ENCODE results near the gene RBP5. TPM values are rescaled to one million over a fixed set of nuclear protein-coding genes. Genes with fewer than 3 reads are reported as not detected.

The RBP5 gene
- total and polyA plus RNA-seq, 10 of the 15 experiments (the other 5 are each of a cell fraction or from before 2014, with no cell fraction given), result 0.11 to 1.1 (median 0.31) TPM; not detected in 4

DNA sequence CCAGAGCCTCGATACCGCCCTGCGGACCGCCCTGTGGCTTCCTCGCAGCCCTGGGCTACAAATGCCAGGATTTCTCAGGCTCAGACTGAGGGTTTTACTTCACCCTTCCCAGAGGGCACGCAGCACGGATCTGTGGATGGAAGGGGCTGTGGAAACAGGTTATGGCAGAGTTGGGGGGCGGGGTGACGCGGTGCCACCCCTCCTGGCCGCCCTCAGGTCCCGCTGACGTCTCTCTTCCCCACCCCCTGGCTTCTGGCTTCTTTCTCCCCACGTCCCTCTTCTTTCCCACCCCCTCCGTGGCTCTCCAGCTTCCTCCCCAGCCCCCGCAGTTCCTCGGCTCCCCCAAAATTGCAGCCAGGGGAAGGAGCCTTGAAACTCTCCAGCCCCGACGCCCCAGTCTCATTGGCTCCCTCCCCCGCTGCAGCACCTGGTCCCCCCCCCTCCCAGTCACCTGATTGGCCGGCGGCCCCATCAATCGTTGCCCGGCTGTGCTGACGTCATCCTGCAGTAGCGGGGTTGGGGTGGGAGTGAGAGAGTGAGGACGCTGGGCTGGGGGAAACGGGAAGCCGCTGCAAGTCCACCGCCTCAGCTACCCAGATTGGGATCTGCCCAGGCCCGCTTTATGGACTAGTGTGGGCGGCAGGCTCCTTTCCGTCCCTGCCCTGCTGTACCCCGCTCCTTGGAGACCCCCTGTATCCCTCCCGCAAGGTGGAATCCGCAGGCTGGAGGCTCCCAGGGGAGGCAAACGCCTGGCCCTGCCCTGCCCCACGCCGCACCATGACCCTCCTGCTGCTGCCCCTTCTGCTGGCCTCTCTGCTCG is 1.4 kb upstream of the RBP5 start, which contains the start of gene CLSTN3 (continued):
- TF ChIP-seq PRDM15 (CRISPR knock-in tag; IDR thresholded peaks at IDR 0.05), result 0 out of 2 replicates have a peak, but pooled peaks have one; percentile 35
- no peak for TF ChIP-seq SMC3 (IDR thresholded peaks at IDR 0.05; ENCODE audit: borderline replicate concordance, low read length)
- no peak for TF ChIP-seq ZNF592 (IDR thresholded peaks at IDR 0.05)
- no peak for TF ChIP-seq STAT3 (IDR thresholded peaks at IDR 0.05; ENCODE audit: low read depth, low read length)
- TF ChIP-seq, protein P1, sequence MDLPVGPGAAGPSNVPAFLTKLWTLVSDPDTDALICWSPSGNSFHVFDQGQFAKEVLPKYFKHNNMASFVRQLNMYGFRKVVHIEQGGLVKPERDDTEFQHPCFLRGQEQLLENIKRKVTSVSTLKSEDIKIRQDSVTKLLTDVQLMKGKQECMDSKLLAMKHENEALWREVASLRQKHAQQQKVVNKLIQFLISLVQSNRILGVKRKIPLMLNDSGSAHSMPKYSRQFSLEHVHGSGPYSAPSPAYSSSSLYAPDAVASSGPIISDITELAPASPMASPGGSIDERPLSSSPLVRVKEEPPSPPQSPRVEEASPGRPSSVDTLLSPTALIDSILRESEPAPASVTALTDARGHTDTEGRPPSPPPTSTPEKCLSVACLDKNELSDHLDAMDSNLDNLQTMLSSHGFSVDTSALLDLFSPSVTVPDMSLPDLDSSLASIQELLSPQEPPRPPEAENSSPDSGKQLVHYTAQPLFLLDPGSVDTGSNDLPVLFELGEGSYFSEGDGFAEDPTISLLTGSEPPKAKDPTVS (IDR thresholded peaks at IDR 0.05; ENCODE audit: low read depth, low read length), result no peak
- TF ChIP-seq PBX3 (IDR thresholded peaks at IDR 0.05; ENCODE audit: insufficient replicate concordance, low read depth, low read length), result peak; percentile 96
- TF ChIP-seq KLF5 (IDR thresholded peaks at IDR 0.05; ENCODE audit: partially characterized antibody), result no peak
- TF ChIP-seq, protein P2, sequence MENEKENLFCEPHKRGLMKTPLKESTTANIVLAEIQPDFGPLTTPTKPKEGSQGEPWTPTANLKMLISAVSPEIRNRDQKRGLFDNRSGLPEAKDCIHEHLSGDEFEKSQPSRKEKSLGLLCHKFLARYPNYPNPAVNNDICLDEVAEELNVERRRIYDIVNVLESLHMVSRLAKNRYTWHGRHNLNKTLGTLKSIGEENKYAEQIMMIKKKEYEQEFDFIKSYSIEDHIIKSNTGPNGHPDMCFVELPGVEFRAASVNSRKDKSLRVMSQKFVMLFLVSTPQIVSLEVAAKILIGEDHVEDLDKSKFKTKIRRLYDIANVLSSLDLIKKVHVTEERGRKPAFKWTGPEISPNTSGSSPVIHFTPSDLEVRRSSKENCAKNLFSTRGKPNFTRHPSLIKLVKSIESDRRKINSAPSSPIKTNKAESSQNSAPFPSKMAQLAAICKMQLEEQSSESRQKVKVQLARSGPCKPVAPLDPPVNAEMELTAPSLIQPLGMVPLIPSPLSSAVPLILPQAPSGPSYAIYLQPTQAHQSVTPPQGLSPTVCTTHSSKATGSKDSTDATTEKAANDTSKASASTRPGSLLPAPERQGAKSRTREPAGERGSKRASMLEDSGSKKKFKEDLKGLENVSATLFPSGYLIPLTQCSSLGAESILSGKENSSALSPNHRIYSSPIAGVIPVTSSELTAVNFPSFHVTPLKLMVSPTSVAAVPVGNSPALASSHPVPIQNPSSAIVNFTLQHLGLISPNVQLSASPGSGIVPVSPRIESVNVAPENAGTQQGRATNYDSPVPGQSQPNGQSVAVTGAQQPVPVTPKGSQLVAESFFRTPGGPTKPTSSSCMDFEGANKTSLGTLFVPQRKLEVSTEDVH (IDR thresholded peaks at IDR 0.05; ENCODE audit: low read depth, partially characterized antibody), result no peak
- TF ChIP-seq, protein P3, sequence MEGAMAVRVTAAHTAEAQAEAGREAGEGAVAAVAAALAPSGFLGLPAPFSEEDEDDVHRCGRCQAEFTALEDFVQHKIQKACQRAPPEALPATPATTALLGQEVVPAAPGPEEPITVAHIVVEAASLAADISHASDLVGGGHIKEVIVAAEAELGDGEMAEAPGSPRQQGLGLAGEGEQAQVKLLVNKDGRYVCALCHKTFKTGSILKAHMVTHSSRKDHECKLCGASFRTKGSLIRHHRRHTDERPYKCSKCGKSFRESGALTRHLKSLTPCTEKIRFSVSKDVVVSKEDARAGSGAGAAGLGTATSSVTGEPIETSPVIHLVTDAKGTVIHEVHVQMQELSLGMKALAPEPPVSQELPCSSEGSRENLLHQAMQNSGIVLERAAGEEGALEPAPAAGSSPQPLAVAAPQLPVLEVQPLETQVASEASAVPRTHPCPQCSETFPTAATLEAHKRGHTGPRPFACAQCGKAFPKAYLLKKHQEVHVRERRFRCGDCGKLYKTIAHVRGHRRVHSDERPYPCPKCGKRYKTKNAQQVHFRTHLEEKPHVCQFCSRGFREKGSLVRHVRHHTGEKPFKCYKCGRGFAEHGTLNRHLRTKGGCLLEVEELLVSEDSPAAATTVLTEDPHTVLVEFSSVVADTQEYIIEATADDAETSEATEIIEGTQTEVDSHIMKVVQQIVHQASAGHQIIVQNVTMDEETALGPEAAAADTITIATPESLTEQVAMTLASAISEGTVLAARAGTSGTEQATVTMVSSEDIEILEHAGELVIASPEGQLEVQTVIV (IDR thresholded peaks at IDR 0.05; ENCODE audit: borderline replicate concordance, partially characterized antibody), result no peak
- no peak for TF ChIP-seq ZNF217 (IDR thresholded peaks at IDR 0.05)
- TF ChIP-seq BRCA1 (IDR thresholded peaks at IDR 0.05; ENCODE audit: low read depth, low read length), result no peak
